HTERT RPE-1 (cell line): ENCODE measurements around the gene DCLRE1C.
"Not testable (repeated sequence)": the region's sequence is repeated elsewhere in the genome, so short reads cannot be mapped to it uniquely, and the experiment has no call there.

Experiments
- in situ Hi-C: fragments of 300-500 bp; cut with MboI; formaldehyde crosslinking; loops from 4 replicates; pipeline ENCODE4 v1.14.3; 2020; ENCODE audit warnings: low sequenced_read_pairs

The DCLRE1C gene

DNA sequence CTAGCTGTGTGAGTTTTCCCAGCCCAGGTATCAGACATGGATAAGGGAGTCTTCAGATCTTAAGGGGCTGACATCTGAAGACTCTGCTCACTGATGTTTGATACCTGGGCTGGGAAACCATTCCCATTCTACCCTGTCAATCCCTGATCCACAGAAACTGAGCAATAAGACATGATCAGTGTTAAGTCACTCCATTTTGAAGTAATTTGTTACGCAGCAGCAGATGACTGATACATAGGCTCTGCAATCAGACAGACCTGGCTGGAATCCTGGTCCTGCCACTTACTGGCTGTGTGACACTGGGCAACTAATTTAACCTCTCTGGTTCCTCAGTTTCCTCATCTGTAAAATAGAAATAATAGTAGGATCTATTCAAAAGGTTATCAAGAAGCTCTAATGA lies 6.6 kb downstream of the DCLRE1C start:
- in situ Hi-C loops: no loop called here

DNA sequence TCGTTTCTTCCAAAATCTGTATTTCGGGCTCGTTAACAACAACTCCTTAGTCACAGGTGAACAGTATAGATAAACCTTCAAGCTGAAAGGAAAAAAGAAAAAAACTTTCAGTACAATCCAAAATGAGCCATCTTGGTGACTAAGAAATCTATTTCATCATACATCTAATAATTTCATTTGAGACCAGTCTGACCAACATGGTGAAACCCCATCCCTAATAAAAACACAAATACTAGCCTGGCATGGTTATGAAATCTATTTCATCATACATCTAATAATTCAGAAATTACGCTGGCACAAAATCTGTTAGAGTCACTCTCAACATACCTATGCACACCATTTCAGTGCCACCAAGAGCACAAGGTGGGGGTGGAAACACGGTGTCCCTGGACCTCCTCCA lies 8.8 kb downstream of the DCLRE1C start:
- in situ Hi-C loops: no loop called here

DNA sequence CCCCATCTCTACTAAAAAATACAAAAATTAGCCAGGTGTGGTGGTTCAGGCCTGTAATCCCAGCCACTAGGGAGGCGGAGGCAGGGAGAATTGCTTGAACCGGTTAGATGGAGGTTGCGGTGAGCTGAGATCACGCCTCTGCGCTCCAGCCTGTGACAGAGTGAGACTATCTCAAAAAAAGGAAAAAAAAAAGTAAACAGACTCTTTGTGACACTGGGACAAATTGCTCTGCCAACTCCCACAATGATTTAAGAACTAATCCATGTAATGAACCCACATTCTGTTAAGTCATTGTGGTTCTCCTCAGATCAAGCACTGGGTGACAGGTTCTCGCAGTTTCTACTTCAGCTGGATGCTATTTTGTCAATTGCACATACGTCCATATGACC lies 11.0 kb downstream of the DCLRE1C start:
- in situ Hi-C loops: not testable (repeated sequence)

DNA sequence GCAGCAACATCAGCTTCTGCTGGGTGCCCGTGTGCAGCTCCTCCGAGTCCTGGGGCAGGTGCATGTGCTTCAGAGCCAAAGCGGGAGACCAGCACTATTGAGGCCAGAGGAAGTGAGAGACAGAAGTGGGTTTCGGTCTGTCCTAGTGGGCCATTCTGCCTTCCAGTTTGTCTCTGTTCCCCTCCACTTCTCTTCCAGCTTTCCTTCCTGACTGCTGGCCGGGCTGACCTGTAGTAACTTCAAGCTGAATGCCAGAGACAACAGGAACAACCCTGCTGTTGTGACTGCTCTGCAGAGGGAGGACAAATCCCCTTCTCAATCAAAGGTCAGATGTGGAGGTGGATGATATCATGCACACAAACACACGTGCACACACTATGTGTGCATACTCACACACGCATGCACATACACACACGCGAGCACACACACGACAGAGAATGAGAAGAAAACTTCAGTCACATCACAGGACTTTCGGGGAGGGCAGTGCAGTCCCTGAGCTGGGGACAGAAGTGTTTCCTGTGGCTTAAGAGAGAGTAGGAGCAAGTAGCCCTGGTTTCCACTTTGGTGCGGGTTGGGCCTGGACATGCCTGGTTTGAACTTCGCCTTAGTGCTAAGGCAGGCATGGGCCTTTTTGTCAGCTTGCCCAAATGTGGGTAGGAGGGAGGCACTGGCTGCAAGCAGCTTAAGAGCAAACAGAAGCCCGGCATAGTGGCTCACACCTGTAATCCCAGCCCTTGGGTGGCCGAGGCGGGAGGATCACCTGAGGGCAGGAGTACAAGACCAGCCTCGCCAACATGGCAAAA lies 11.5 kb downstream of the DCLRE1C start:
- in situ Hi-C loops: not testable (repeated sequence)

DNA sequence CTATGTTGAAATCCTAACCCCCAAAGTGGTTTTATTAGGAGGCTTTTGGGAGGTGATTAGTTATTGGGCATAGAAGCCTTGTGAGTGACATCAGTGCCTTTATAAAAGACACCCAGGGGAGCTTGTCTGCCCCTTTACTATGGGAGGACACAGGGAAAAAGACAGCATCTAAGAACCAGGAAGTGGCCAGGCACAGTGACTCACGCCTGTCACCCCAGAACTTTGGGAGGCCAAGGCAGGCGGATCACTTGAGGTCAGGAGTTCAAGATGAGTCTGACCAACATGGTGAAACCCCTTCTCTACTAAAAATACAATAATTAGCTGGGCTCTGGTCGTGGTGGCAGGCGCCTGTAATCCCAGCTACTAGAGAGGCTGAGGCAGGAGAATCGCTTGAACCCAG lies 14.9 kb downstream of the DCLRE1C start:
- in situ Hi-C loops: not testable (repeated sequence)

DNA sequence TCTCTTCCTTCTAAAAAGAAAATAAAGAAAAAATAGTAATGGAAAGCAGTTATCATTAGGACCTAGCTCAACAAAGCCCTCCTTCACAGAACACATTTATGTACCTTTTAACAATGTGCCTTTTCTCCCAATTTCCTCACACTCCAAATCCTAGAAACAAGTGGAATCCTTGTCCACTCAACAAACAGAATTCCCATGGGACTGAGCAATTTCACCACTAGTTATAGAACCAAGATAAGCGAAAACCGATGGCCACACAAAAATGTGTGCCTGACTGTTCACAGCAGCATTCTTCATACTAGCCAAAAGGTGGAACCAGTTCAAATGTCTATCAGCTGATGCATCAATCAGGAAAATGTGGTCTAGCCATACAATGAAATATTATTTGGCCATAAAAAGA lies 17.3 kb downstream of the DCLRE1C start:
- in situ Hi-C loops: no loop called here

DNA sequence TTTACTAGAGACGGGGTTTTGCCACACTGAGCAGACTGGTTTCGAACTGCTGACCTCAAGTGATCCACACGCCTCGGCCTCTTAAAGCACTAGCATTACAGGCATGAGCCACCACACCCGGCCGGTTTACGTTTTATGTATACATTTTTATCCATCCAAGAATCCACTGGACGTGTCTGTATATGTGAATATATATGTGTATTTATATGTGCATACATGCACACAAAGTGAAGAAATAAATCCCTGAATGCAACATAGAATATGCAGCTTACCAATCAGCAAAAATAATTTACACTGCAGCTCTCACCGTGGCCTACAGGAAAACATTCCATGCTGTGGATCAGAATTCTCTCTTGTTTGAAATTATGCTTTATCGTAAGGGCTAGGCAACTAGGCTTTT lies 23.3 kb downstream of the DCLRE1C start:
- in situ Hi-C loops: no loop called here

DNA sequence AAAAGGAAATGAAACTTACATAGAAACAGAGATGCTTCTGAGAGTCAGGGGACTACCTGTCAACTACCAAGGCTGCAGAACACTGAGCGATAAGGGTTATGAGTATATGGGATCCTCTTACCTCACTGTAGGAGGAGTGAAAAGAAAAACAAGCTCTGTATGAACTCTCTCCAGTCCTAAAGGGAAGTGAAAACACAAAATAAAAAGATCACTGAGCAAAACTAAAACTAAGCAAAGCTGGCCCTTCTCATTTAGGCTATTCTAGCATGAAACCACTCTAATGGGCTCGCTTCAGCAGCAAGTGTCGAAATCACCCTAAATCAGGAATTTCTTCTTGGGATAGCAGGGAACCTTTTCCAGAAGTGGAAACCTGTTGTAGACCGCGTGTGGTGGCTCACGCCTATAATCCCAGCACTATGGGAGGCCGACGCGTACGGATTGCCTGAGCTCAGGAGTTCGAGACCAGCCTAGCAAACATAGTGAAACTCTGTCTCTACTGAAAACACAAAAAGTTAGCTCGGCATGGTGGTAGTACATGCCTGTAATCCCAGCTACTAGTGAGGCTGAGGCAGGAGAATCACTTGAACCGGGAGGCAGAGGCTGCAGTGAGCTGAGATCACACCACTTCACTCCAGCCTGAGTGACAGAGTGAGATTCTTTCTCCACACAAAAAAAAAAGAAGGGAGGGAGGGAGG lies 27.0 kb downstream of the DCLRE1C start:
- in situ Hi-C loops: no loop called here

DNA sequence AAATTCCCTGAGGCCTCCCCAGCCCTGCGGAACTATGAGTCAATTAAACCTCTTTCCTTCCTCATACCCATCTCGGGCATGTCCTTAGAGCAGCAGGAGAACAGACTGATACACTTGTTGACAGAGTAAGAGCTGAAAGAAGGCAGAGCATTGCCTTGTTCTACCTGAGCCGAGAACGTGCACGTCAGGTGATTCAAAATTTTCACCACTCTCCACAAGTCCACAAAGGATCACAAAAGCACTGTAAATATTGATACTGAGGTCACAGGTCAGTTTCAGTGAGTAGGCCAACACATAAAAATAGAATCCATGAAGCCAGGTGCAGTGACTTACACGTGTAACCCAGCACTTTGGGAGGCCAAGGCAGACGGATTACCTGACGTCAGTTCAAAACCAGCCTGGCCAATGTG lies 27.8 kb downstream of the DCLRE1C start:
- in situ Hi-C loops: no loop called here

DNA sequence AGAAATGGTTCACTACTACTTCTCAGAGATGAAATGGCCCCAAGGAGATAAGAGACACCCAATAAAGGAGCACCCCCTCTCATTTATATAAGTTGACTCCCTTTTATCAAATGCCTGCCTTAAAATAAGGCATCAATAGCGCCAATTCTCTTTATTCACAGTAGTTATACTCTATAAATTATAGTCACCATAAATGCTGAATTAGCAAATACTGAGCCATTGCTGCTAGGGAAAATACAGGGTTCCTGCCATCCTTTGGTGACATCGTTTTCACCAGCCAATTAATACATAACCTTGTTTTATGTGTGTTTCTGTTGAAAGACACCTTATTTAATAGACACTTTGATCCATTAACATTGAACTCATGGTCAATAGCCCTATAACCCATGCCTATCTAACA lies 28.6 kb downstream of the DCLRE1C start:
- in situ Hi-C loops: no loop called here

DNA sequence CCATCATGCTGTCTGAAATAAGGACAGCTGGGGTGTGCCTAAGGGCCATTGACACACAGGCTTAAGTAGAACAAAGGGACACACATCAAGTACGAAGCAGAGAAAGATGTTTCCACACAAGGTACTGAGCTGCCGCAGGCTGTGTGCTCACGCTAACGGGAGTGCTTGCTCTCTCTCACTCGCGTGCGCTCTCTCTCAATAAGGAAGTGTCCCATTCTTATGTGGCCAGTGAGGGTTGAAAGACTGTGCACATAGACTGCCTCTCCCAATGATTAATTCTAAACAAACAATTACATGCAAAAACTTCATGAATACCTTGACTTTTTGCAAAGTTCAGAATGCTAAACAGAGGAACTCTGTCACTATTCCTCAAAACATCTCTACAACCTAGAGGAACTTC lies 29.9 kb downstream of the DCLRE1C start:
- in situ Hi-C loops: no loop called here

DNA sequence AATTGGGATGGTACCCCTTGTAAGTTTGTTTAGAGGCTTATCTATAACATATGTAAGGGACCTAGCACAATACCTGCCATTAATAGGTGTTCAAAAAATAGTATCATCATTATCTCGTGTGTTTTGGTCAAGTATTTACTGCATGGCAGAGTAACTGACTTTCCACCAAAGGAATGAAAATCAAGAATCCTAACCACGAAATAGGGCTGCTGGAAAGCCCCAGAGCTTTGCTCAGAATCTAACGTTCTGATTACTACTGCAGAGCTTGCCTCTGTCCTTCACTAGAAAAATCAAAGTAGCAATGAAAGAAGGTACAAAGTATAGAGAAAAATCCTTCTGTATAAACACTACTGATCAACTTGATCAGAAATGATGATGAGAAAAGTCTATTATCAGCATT lies 34.9 kb downstream of the DCLRE1C start:
- in situ Hi-C loops: no loop called here

DNA sequence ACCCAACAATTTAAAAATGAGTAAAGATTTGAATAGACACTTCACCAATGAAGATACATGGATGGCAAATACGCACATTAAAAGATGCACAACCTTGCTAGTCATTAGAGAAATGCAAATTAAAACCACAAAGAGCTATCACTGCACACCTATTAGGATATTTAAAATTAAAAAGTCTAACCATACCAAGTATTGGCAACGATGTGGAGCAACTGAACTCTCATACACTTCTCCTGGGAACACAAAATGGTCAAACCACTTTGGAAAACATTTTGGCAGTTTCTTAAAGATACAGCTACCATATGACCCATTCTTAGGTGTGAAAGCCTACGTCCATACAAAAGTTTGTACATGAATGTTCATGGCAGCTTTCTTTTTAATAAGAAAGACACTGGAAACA lies 36.1 kb downstream of the DCLRE1C start:
- in situ Hi-C loops: no loop called here

DNA sequence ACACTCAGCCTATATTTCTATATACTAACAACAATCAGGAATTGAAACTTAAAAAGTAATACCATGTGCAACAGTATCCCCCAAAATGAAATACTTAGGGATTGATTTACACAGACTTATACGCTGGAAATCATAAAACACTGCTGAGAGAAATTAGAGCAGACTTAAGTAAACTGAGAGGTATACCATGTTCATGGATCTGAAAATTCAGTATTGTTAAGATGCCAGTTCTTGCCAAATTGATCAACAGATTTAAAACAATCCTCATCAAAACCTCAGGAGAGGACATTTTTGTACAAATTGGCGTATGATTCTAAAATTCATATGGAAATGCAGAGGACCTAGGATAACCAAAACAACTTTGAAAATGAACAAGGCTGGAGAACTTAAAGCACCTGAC lies 37.3 kb downstream of the DCLRE1C start:
- in situ Hi-C loops: no loop called here

DNA sequence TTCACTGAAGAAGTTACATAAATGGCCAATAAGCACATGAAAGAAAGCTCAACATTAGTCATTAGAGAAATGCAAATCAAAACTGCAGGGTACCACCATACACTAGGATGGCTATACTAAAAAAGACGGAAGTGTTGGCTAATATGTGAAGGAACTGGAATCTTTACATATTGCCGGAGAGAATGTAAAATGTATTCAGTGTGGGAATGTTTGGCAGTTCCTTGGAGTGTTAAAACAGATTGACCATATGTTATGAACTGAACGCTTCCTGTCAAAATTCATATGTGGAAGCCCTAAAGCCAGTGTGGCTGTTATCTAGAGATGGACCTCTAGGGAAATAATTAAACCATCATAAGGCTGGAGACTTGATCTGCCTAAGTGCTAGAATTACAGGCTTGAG lies 42.1 kb downstream of the DCLRE1C start:
- in situ Hi-C loops: no loop called here

DNA sequence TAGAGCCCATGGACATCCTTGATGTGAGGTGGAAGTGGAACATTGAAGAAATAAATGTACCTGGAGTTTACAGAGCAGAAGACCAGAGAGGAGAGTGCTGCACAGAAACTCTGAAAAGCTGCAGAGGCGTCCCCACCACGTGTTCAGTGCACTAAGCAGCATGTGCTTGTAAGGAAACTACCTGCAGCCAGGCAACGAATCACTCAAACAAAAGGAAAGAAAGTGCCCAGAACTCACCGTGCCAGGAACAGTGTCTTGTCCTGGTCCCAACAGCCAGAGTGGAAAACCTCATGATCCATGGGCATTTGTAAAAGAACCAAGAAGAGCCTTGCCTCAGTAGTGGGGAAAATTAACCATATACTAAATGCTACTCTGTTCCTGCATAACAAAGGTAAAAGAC lies 42.9 kb downstream of the DCLRE1C start:
- in situ Hi-C loops: no loop called here

DNA sequence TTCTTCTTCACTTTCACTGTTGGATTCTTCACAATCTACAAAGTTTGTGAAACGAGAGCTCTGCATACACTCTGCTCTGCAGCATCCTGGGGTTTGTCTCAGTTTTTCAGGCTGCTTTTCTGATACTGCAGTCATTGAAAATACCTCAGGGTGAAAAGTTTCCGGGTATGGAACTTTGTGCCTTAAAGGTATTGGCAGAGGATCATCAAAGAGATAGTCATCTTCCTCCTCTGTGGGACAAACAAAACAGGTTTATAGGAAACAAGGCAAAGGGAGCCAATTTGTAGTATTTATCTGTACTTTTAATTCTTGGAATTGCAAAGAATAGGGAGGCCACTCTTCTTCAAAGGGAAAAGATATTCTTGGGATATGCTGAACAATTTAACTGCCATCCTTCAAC lies 44.8 kb downstream of the DCLRE1C start:
- in situ Hi-C loops: no loop called here

DNA sequence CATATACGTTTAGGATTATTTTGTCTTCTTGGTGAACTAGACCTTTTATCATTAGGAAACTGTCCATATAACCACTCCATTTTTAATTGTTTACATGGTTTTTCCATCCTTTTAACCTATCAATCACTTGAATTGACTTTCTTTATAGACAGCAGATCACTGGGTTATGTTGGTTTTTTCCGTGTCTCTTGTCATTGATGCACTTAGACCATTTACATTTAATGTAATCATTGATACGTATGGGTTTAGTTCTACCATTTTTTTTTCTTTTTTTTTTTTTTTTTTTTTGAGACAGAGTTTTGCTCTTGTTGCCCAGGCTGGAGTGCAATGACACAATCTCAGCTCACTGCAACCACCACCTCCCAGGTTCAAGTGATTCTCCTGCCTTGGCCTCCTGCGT lies 46.3 kb downstream of the DCLRE1C start:
- in situ Hi-C loops: not testable (repeated sequence)

DNA sequence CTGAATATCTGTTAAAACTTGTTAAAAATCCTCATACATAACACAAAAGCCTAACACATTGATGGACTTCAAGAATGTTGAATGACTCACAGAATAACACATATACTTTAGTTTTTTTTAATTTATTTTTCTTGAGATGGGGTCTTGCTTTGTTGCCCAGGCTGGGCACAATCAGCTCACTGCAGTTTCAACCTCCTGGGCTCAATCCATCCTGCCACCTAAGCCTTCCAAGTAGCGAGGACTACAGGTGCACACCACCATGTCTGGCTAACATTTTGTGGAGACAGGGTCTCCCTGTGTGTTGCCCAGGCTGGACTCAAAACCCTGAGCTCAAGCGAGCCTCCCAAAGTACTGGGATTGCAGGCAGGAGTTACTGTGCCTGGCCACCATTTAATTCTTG lies 47.1 kb downstream of the DCLRE1C start:
- in situ Hi-C loops: no loop called here

DNA sequence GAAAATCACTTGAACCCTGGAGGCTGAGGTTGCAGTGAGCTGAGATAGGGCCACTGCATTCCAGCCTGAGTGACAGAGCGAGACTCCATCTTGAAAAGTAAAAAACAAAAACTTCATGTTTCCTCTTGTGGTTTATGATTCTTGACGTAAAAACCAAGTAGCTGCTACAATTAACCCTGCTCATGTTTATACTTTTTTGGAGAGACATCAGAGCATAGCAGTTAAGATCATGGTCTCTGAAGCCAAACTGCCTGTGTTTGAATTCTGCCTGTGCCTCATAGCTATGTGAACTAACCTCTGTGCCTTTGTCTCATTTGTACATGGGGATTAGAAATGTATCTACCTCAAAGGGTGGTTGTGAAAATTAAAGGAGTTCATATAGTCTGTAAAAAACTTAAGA lies 48.0 kb downstream of the DCLRE1C start:
- in situ Hi-C loops: no loop called here

DNA sequence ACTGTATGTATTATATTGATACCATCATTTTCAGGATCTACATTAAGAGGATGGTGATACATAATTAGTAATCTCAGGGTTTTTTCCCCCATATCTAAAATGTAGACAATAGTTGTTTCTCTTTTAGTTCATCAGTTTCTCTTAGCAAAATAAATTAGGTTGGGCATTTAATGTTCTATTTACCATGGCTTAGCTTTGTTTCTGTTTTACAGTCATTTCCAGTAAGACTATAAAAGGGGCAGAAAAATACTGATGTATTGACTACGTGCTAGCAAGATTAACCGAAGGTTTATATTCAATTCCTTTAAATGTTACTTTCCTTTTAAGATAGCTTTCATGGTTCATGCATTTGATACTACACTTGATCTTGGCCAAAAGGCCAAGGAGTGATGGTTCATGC lies 49.0 kb downstream of the DCLRE1C start:
- in situ Hi-C loops: no loop called here

DNA sequence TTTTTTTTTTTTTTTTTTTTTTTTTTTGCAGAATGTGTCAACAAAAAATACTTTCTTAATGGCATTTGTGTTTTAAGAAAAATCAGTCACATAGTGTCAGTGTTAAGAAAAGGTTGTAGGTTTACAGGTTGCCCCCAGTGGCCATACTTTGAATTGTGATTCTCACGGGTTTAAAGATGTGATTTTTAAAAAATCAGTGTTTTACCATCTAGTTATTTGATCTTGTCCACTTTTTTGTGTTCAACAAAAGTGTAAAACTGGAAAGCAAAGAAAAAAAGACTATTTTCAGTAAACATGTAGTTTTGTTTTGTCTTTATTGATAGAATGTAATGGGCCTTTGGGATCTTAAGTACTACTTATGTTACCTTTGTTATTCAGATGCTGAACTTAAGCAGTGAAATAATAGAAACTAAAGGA lies 49.6 kb downstream of the DCLRE1C start:
- in situ Hi-C loops: no loop called here

DNA sequence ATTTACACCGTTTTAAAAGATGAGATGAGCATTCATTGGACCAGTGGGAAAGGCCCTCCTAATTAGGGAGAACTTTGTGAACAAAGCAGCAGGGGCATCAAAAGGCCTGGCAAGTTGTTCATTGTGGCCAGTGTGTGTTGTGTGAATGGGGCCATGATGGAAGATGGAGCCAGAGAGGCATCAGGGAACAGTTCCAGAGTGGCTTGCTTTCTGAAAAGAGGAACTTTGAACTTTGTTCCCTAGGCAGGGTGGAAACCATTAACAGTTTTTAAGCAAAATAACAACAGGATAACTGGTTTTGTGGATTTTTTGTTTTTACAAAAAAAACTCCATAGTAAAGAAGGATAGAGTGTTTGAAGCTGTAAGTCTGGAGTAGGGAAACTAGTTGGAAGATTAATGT lies 62.7 kb downstream of the DCLRE1C start:
- in situ Hi-C loops: no loop called here
